OCI-LY1 (cell line): ENCODE data around the gene SNX20.

Experiments used
- H2AFZ ChIP-seq: fragments of 200-600 bp; sonication (generic), shearing (Covaris generic); 2 replicates; pipeline ENCODE4 v1.6.0; 2014; ENCODE audit warnings: antibody characterized with exemption, mild to moderate bottlenecking, low read length
- H3F3A ChIP-seq: fragments of 200-600 bp; sonication (generic), shearing (Covaris generic); 2 replicates; pipeline ENCODE4 v1.6.0; 2014; ENCODE audit warnings: mild to moderate bottlenecking, antibody characterized with exemption, low read length, moderate library complexity; ENCODE audit not compliant: insufficient read depth
- H3K27ac ChIP-seq: fragments of 200-600 bp; sonication (generic); 2 replicates; pipeline ENCODE4 v1.5.1; 2014; ENCODE audit warnings: low read length, mixed run types, mild to moderate bottlenecking, low read depth; ENCODE audit not compliant: poor library complexity, severe bottlenecking
- H3K27me3 ChIP-seq: fragments of 200-600 bp; sonication (generic); 2 replicates; pipeline ENCODE4 v1.6.0; 2014; ENCODE audit warnings: antibody characterized with exemption, mild to moderate bottlenecking, low read length, moderate library complexity; ENCODE audit not compliant: insufficient read depth
- H3K36me3 ChIP-seq: fragments of 200-600 bp; sonication (generic); 2 replicates; pipeline ENCODE4 v1.6.1; 2014; ENCODE audit warnings: mild to moderate bottlenecking, antibody characterized with exemption, low read length, moderate library complexity, mixed read lengths; ENCODE audit not compliant: insufficient read depth
- H3K4me1 ChIP-seq: fragments of 200-600 bp; sonication (generic); 2 replicates; pipeline ENCODE4 v1.5.1; 2014; ENCODE audit warnings: mild to moderate bottlenecking, low read length, moderate library complexity; ENCODE audit not compliant: insufficient read depth, severe bottlenecking
- H3K4me2 ChIP-seq: fragments of 200-600 bp; sonication (generic), shearing (Covaris generic); 2 replicates; pipeline ENCODE4 v1.6.1; 2014; ENCODE audit warnings: low read length
- H3K4me3 ChIP-seq: fragments of 200-600 bp; sonication (generic); 2 replicates; pipeline ENCODE4 v1.5.1; 2014; ENCODE audit warnings: low read length, low read depth, mild to moderate bottlenecking, mixed read lengths; ENCODE audit not compliant: poor library complexity, severe bottlenecking
- H3K79me2 ChIP-seq: fragments of 200-600 bp; shearing (Covaris generic); 2 replicates; pipeline ENCODE4 v1.6.1; 2016; ENCODE audit warnings: mixed run types, low read length, mixed read lengths; ENCODE audit not compliant: insufficient read depth
- H3K9ac ChIP-seq: fragments of 200-600 bp; sonication (generic), shearing (Covaris generic); 2 replicates; pipeline ENCODE4 v1.6.1; 2014; ENCODE audit warnings: mild to moderate bottlenecking, low read length, mixed read lengths
- H3K9me2 ChIP-seq: fragments of 200-600 bp; sonication (generic), shearing (Covaris generic); 2 replicates; pipeline ENCODE4 v1.6.1; 2014; ENCODE audit warnings: low read depth, mild to moderate bottlenecking, low read length, mixed read lengths
- H3K9me3 ChIP-seq: fragments of 200-600 bp; shearing (Covaris generic); 2 replicates; pipeline ENCODE4 v1.6.1; 2014; ENCODE audit warnings: low read length, mixed read lengths
- H4K20me1 ChIP-seq: fragments of 200-600 bp; sonication (generic), shearing (Covaris generic); 2 replicates; pipeline ENCODE4 v1.6.0; 2016; ENCODE audit warnings: mild to moderate bottlenecking, low read length; ENCODE audit not compliant: insufficient read depth
- CTCF ChIP-seq: fragments of 200-600 bp; sonication (generic), shearing (Covaris generic); IDR thresholded peaks from 2 replicates; pipeline ENCODE4 v1.5.1; 2017; ENCODE audit warnings: mild to moderate bottlenecking, antibody characterized with exemption, low read length, moderate library complexity, mixed read lengths
- EZH2 ChIP-seq: fragments of 200-600 bp; sonication (generic), shearing (Covaris generic); IDR thresholded peaks from 2 replicates; pipeline ENCODE4 v1.8.0; 2017; ENCODE audit warnings: borderline replicate concordance, mixed run types, mild to moderate bottlenecking, antibody characterized with exemption, low read length, moderate library complexity, mixed read lengths

Gene SNX20

GRCh38 chr16:50652836-50653425 is 28.2 kb downstream of the SNX20 start:
- Histone ChIP-seq H3K9ac (no peak overlapping the region), H3K9me2 (no peaks in the 10 kb centered on the region), H3K27ac (no peak overlapping the region), H3K9me3 (no peaks in the 10 kb centered on the region), H3K4me2 (no peak overlapping the region), H3K36me3 (no peaks in the 10 kb centered on the region), H3K4me1 (no peaks in the 10 kb centered on the region), H3K27me3 (peaks cover 9% of the 10 kb centered on the region), H3K4me3 (no peak overlapping the region), H4K20me1 (no peaks in the 10 kb centered on the region), H2AFZ (no peak overlapping the region), H3K79me2 (no peaks in the 10 kb centered on the region), H3F3A (no peaks in the 10 kb centered on the region)
- TF ChIP-seq CTCF: no peak
- no peak for TF ChIP-seq EZH2

GRCh38 chr16:50651835-50652438 is 29.2 kb downstream of the SNX20 start:
- Histone ChIP-seq H3K79me2 (no peaks in the 10 kb centered on the region), H3K9me3 (no peaks in the 10 kb centered on the region), H3K36me3 (no peaks in the 10 kb centered on the region), H3K4me3 (no peak overlapping the region), H3K4me2 (no peak overlapping the region), H3F3A (no peaks in the 10 kb centered on the region), H3K27me3 (peaks cover 6% of the 10 kb centered on the region), H2AFZ (no peak overlapping the region), H4K20me1 (no peaks in the 10 kb centered on the region), H3K9me2 (no peaks in the 10 kb centered on the region), H3K27ac (no peak overlapping the region), H3K4me1 (no peaks in the 10 kb centered on the region), H3K9ac (no peak overlapping the region)
- no peak for TF ChIP-seq EZH2
- TF ChIP-seq CTCF: no peak

GRCh38 chr16:50646345-50646744 is 34.8 kb downstream of the SNX20 start:
- Histone ChIP-seq H2AFZ (no peak overlapping the region), H3K9me2 (no peaks in the 10 kb centered on the region), H3K79me2 (no peaks in the 10 kb centered on the region), H3K4me1 (no peaks in the 10 kb centered on the region), H3K4me2 (no peak overlapping the region), H3K9ac (no peak overlapping the region), H4K20me1 (no peaks in the 10 kb centered on the region), H3K27ac (no peak overlapping the region), H3K9me3 (no peaks in the 10 kb centered on the region), H3K27me3 (peaks cover 4% of the 10 kb centered on the region; the same call in 1 of the 2 replicates), H3K36me3 (no peaks in the 10 kb centered on the region), H3K4me3 (no peak overlapping the region), H3F3A (no peaks in the 10 kb centered on the region)
- no peak for TF ChIP-seq EZH2
- no peak for TF ChIP-seq CTCF
